Thyroid gland (tissue), 4 donors: ENCODE measurements around the gene RPSA.

Experiments used
- CTCF ChIP-seq, 6 experiments: fragments of 200-600 bp in 3 of 6; fragments of 450-650 bp in 3 of 6; sonication (generic) in 3 of 6; IDR thresholded peaks; one replicate each; pipeline ENCODE4 v1.5.1; 2016 to 2019; ENCODE audit warnings: antibody characterized with exemption in 6 of 6, mild to moderate bottlenecking in 2 of 6, inconsistent platforms in 1 of 6, moderate library complexity in 1 of 6
- POLR2A ChIP-seq, 2 donors: fragments of 450-650 bp; IDR thresholded peaks; one replicate each; pipeline ENCODE4 v1.6.1; 2017; ENCODE audit warnings: antibody characterized with exemption in 2 of 2, mild to moderate bottlenecking in 2 of 2, moderate library complexity in 1 of 2

- TF ChIP-seq POLR2A (IDR thresholded peaks at IDR 0.05) (no peak), CTCF (IDR thresholded peaks at IDR 0.05) (no peak)
Observed at GRCh38 chr3:39423436-39423970, 17.0 kb downstream of the RPSA start.
